NOMO-1 treated with dmso at 0.1 percent for 144 hours (cell line): ENCODE measurements around the gene FNDC3B.

Source experiments
- DNase-seq: peaks from one replicate; lab custom pipeline; 2025; ENCODE audit not compliant: unreplicated experiment; lab: John Stamatoyannopoulos, UW

FNDC3B gene

DNA sequence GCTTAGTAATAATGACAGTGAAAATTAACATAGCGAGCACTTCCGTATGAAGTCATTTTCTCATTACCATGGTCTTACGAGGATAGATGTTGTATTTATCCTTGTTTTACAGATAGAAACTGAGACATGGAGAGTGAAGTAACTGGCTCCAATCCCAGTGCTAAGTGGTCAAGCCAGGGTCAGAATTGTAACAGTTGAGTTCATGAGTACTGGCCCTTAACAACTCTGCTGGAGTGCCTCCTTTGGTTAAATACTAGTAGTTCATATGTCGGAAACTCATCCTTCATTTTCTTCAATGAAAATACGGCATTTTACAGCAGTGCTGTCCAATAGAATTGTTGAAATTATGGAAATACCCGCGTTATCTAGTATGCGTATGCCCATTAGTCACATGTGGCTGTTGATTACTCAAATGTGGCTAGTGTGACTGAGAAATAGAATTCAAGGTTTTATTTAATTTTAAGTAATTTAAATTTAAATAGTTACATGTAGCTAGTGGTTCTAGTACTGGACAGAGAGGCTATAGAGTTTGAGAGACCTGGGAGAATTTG, 32.5 kb downstream of the FNDC3B start:
- DNase-seq, result no peak

- DNase-seq, result no peak
These were observed 33.2 kb downstream of the FNDC3B start for GRCh38 chr3:172072543-172072942.

- no peak for DNase-seq
These were observed 34.0 kb downstream of the FNDC3B start for GRCh38 chr3:172073262-172073915.

DNA sequence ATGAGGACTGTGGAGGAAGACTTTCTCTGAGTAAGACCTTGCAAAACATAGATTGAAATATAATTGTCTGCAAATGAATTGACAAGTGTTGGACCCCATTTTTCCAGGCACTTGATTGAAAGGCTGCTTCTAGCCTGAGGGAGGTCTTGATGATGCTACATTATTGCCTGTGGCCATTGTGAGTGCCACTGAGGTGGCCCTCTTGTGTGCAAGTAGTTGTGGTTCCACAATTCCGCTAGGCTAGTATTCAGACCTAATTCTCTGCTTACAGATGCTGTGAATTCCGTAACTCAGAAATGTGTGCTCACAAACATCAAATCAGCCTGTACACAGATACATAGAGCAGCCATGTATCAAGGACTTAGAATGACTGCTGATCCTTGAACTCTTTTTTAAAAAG, 34.7 kb downstream of the FNDC3B start:
- DNase-seq, result peak; percentile 45

GRCh38 chr3:172074586-172074985, 35.2 kb downstream of the FNDC3B start:
- peak; percentile 99 for DNase-seq

DNA sequence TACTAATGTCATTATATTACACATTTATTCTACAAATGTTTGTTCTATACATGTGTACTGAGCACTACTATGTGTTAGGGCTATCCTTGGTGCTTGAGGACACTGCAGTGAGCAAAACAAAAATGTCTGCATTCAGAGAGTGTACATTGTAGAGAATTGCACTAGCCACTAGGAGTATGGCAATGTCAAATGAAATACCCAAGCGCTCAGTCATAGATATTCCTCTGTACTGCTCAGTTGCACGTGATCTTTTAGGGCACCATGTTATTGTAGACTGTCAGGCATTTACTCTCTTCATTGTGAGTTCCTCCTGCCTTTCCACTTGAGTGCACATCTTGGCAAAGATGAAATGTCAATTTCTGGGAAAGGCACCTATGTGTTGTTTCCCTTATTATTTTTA, 36.8 kb downstream of the FNDC3B start:
- no peak for DNase-seq

GRCh38 chr3:172077197-172077757, 37.9 kb downstream of the FNDC3B start:
- DNase-seq, result no peak

DNA sequence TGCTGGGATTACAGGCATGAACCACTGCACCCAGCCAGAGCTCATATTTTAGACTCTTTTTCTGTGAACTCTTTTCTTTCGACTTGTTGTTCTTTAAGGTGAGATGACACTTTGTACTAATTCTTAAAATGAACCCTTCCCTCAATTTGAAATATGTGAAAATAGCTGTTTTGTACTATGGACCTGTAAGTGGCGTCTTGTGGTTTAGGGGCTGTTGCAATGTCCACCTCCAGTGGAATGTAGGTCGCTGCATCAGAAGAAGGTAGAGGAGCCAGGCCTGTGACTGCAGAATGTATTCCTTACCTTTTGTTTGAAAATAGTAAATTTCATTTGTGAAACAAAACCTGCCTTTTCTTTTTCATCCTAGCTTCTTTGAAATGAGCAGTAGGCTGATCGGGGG, 38.9 kb downstream of the FNDC3B start:
- DNase-seq, result no peak

- no peak for DNase-seq
These were observed 39.3 kb downstream of the FNDC3B start for GRCh38 chr3:172078721-172079120.

DNA sequence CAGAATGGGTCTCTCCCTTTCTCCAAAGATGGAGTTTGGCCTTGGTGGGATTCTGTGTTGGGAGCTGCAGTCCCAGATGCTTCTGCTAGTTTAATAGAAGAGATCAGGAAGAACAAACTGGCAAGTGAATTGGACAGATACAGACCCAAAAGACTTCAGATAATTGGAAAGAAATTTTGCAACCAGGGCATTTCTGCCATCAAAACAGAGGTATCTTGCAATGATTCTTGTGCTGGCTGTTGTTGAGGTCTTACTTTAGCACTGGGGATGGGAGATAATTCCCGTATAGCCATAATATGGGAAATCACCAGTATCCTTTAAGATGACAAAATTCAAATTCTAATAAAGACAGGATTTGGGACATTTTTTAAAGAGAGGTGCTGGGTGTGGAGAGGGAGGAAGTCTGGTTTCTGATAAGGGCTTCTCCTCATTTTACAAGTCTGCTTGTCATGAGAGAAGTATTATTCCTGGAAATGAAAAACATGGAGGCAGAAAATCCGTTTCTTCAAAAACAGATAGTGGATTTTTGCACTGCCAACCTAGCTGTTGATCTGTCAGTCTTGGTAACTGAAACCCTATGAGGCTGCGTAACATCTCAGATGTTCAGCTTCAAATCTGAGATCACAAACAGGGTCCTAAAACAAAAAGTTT, 40.1 kb downstream of the FNDC3B start:
- no peak for DNase-seq

- DNase-seq, result no peak
These were observed 41.1 kb downstream of the FNDC3B start for GRCh38 chr3:172080503-172080902.

- DNase-seq, result no peak
These were observed 42.9 kb downstream of the FNDC3B start for GRCh38 chr3:172082269-172082668.

GRCh38 chr3:172082820-172083513, 43.6 kb downstream of the FNDC3B start:
- no peak for DNase-seq

DNA sequence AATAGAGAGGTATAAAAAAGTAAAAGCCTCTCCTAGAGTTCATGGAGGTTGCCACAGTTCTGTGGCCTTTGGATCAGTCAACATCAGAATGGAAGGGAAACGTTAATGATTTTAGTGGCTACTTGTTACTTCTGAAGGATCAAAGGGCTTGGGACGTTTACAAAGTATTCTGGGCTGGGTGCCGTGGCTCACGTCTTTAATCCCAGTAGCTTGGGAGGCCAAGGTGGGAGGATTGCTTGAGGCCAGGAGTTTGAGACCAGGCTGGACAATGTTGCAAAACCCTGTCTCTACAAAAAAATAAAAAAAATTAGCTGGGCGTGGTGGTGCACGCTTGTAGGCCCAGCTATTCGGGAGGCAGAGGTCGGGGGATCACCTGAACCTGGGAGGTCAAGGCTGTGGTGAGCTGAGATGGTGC, 44.6 kb downstream of the FNDC3B start:
- no peak for DNase-seq

- DNase-seq, result no peak
These were observed 45.6 kb downstream of the FNDC3B start for GRCh38 chr3:172084871-172085556.

- no peak for DNase-seq
These were observed 46.1 kb downstream of the FNDC3B start for GRCh38 chr3:172085557-172085895.

DNA sequence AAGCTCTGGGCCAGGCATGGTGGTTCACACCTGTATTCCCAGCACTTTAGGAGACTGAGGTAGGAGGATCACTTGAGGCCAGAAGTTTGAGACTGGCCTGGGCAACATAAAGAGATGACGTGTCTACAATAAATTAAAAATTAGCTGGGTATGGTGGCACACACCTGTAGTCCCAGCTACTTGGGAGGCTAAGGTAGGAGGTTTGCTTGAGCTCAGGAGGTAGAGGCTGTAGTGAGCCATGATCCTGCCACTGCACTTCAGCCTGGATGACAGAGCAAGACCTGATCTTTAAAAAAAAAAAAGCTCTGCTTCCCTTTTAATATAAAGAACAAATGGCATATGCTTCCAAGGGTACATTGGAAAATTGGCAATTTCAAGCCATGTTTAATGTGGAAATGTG, 46.7 kb downstream of the FNDC3B start:
- DNase-seq, result no peak

GRCh38 chr3:172087198-172087597, 47.8 kb downstream of the FNDC3B start:
- no peak for DNase-seq

- no peak for DNase-seq
These were observed 48.5 kb downstream of the FNDC3B start for GRCh38 chr3:172087602-172088580.

GRCh38 chr3:172089250-172089649, 49.9 kb downstream of the FNDC3B start:
- no peak for DNase-seq
